Measurements from ENCODE around the gene RYR2. TPM values are rescaled to one million over a fixed set of nuclear protein-coding genes. Genes with fewer than 3 reads are reported as not detected.

The RYR2 gene
- total RNA-seq, 2 donors from 2014 or later, result 7.6 to 8.8 TPM

- intact Hi-C loops (cut with DNase I), result no loop called here
- no peak for DNase-seq (ENCODE audit: low spot score)
Observed at GRCh38 chr1:237763137-237763536, 721.2 kb downstream of the RYR2 start.

GRCh38 chr1:237763751-237764150 is 721.8 kb downstream of the RYR2 start:
- intact Hi-C loops (cut with DNase I), result no loop called here
- no peak for DNase-seq (ENCODE audit: low spot score)

GRCh38 chr1:237769916-237770315 is 727.9 kb downstream of the RYR2 start:
- DNase-seq (ENCODE audit: low spot score), result no peak
- intact Hi-C loops (cut with DNase I), result no loop called here

- DNase-seq (ENCODE audit: low spot score), result no peak
- intact Hi-C loops (cut with DNase I), result no loop called here
Observed at GRCh38 chr1:237772009-237772408, 730.0 kb downstream of the RYR2 start.

- DNase-seq (ENCODE audit: low spot score), result no peak
- intact Hi-C loops (cut with DNase I), result no loop called here
Observed at GRCh38 chr1:237774246-237774645, 732.3 kb downstream of the RYR2 start.

GRCh38 chr1:237779356-237779755 is 737.4 kb downstream of the RYR2 start:
- intact Hi-C loops (cut with DNase I), result no loop called here
- DNase-seq (ENCODE audit: low spot score), result no peak

GRCh38 chr1:237786066-237786719 is 744.2 kb downstream of the RYR2 start:
- no peak for DNase-seq (ENCODE audit: low spot score)
- intact Hi-C loops (cut with DNase I), result no loop called here

GRCh38 chr1:237788069-237788468 is 746.1 kb downstream of the RYR2 start:
- intact Hi-C loops (cut with DNase I), result no loop called here
- DNase-seq (ENCODE audit: low spot score), result no peak

- DNase-seq (ENCODE audit: low spot score), result no peak
- intact Hi-C loops (cut with DNase I), result no loop called here
Observed at GRCh38 chr1:237789619-237790018, 747.6 kb downstream of the RYR2 start.

- DNase-seq (ENCODE audit: low spot score), result no peak
- intact Hi-C loops (cut with DNase I), result no loop called here
Observed at GRCh38 chr1:237791592-237791991, 749.6 kb downstream of the RYR2 start.

- intact Hi-C loops (cut with DNase I), result no loop called here
- DNase-seq (ENCODE audit: low spot score), result no peak
Observed at GRCh38 chr1:237792149-237792548, 750.2 kb downstream of the RYR2 start.

GRCh38 chr1:237792726-237793125 is 750.7 kb downstream of the RYR2 start:
- no peak for DNase-seq (ENCODE audit: low spot score)
- intact Hi-C loops (cut with DNase I), result no loop called here

GRCh38 chr1:237794071-237794470 is 752.1 kb downstream of the RYR2 start:
- intact Hi-C loops (cut with DNase I), result no loop called here
- no peak for DNase-seq (ENCODE audit: low spot score)

GRCh38 chr1:237795558-237795957 is 753.6 kb downstream of the RYR2 start:
- DNase-seq (ENCODE audit: low spot score), result no peak
- intact Hi-C loops (cut with DNase I), result no loop called here

GRCh38 chr1:237799762-237800474 is 757.9 kb downstream of the RYR2 start:
- intact Hi-C loops (cut with DNase I), result no loop called here
- no peak for DNase-seq (ENCODE audit: low spot score)

- intact Hi-C loops (cut with DNase I), result no loop called here
- DNase-seq (ENCODE audit: low spot score), result no peak
Observed at GRCh38 chr1:237804516-237804915, 762.5 kb downstream of the RYR2 start.

- intact Hi-C loops (cut with DNase I), result no loop called here
- DNase-seq (ENCODE audit: low spot score), result no peak
Observed at GRCh38 chr1:237809099-237809498, 767.1 kb downstream of the RYR2 start.

- no peak for DNase-seq (ENCODE audit: low spot score)
- intact Hi-C loops (cut with DNase I), result no loop called here
Observed at GRCh38 chr1:237811633-237812032, 769.6 kb downstream of the RYR2 start.

GRCh38 chr1:237812061-237812460 is 770.1 kb downstream of the RYR2 start:
- DNase-seq (ENCODE audit: low spot score), result no peak
- intact Hi-C loops (cut with DNase I), result no loop called here

GRCh38 chr1:237814319-237814924 is 772.4 kb downstream of the RYR2 start:
- intact Hi-C loops (cut with DNase I), result no loop called here
- no peak for DNase-seq (ENCODE audit: low spot score)

GRCh38 chr1:237817277-237817676 is 775.3 kb downstream of the RYR2 start:
- no peak for DNase-seq (ENCODE audit: low spot score)
- intact Hi-C loops (cut with DNase I), result no loop called here

Data from posterior vena cava (tissue), 2 donors.